SU-DHL-6 (cell line): ENCODE results near the gene PPIP5K1.

ENCODE experiments used
- H2AFZ ChIP-seq: fragments of 200-600 bp; sonication (generic); 2 replicates; pipeline ENCODE4 v1.6.1; 2014; ENCODE audit warnings: low read depth, mild to moderate bottlenecking, moderate library complexity, mixed read lengths, antibody characterized with exemption, low read length; ENCODE audit not compliant: severe bottlenecking
- H3F3A ChIP-seq: fragments of 200-600 bp; shearing (Covaris generic); 2 replicates; pipeline ENCODE4 v1.6.0; 2016; ENCODE audit warnings: antibody characterized with exemption, mild to moderate bottlenecking; ENCODE audit not compliant: insufficient read depth
- H3K27ac ChIP-seq: fragments of 200-600 bp; sonication (generic); 2 replicates; pipeline ENCODE4 v1.5.1; 2016; ENCODE audit warnings: low read depth, mild to moderate bottlenecking, low read length, moderate library complexity, mixed read lengths
- H3K27me3 ChIP-seq: fragments of 200-600 bp; sonication (generic), shearing (Covaris generic); 2 replicates; pipeline ENCODE4 v1.6.0; 2014; ENCODE audit warnings: mild to moderate bottlenecking, low read length
- H3K36me3 ChIP-seq: fragments of 200-600 bp; sonication (generic); 2 replicates; pipeline ENCODE4 v1.6.1; 2014; ENCODE audit warnings: mild to moderate bottlenecking, low read length, mixed read lengths
- H3K4me2 ChIP-seq: fragments of 300-600, 200-600 bp; shearing (Covaris generic), sonication (generic); 2 replicates; pipeline ENCODE4 v1.6.0; 2014; ENCODE audit warnings: low read length, low read depth, mild to moderate bottlenecking; ENCODE audit not compliant: poor library complexity, severe bottlenecking
- H3K4me3 ChIP-seq: fragments of 200-600 bp; sonication (generic); 2 replicates; pipeline ENCODE4 v1.5.1; 2014; ENCODE audit warnings: antibody characterized with exemption, low read length, mild to moderate bottlenecking, mixed read lengths; ENCODE audit not compliant: insufficient read depth, poor library complexity, severe bottlenecking
- H3K79me2 ChIP-seq: fragments of 200-600 bp; sonication (generic); 2 replicates; pipeline ENCODE4 v1.6.1; 2014; ENCODE audit warnings: mild to moderate bottlenecking, low read length, moderate library complexity; ENCODE audit not compliant: insufficient read depth
- H3K9ac ChIP-seq: fragments of 200-600 bp; sonication (generic); 2 replicates; pipeline ENCODE4 v1.7.0; 2014; ENCODE audit warnings: mild to moderate bottlenecking, low read length
- H3K9me2 ChIP-seq: fragments of 200-600 bp; sonication (generic); replicated peaks from 2 replicates; pipeline ENCODE4 v1.6.1; 2014; ENCODE audit warnings: low read length; ENCODE audit not compliant: insufficient read depth
- H3K9me3 ChIP-seq: fragments of 200-600 bp; sonication (generic); 2 replicates; pipeline ENCODE4 v1.6.1; 2014; ENCODE audit warnings: low read length, mixed read lengths; ENCODE audit not compliant: insufficient read depth
- H4K20me1 ChIP-seq: fragments of 200-600 bp; sonication (generic); 2 replicates; pipeline ENCODE4 v1.6.1; 2014; ENCODE audit warnings: low read depth, mild to moderate bottlenecking, antibody characterized with exemption, low read length, moderate library complexity, mixed read lengths
- CTCF ChIP-seq: fragments of 200-600 bp; sonication (generic); IDR thresholded peaks from one replicate; pipeline ENCODE4 v1.5.1; 2017; ENCODE audit warnings: antibody characterized with exemption, mild to moderate bottlenecking, low read length, moderate library complexity; ENCODE audit not compliant: insufficient read depth, poor library complexity, severe bottlenecking
- EZH2phosphoT487 ChIP-seq: fragments of 200-600 bp; sonication (generic), shearing (Covaris generic); conservative IDR thresholded peaks from 2 replicates; pipeline ENCODE4 v1.6.1; 2018; ENCODE audit warnings: mild to moderate bottlenecking, antibody characterized with exemption, low read length, moderate library complexity, mixed read lengths

Gene PPIP5K1

GRCh38 chr15:43484455-43484854 is 105.6 kb downstream of the PPIP5K1 start:
- H3K36me3 ChIP-seq, result peaks cover 2% of the 10 kb centered on the region; the same call in 1 of the 2 replicates
- no peak overlapping the region for H3K4me3 ChIP-seq
- H3K4me2 ChIP-seq, result no peak overlapping the region
- no peak overlapping the region for H3K27ac ChIP-seq
- H3F3A ChIP-seq, result peaks cover 6% of the 10 kb centered on the region; the same call in 1 of the 2 replicates
- no peaks in the 10 kb centered on the region for H3K9me2 ChIP-seq
- no peaks in the 10 kb centered on the region for H3K9me3 ChIP-seq
- H3K79me2 ChIP-seq, result no peaks in the 10 kb centered on the region
- H2AFZ ChIP-seq, result no peak overlapping the region
- no peaks in the 10 kb centered on the region for H3K27me3 ChIP-seq
- no peak overlapping the region for H3K9ac ChIP-seq
- H4K20me1 ChIP-seq, result no peaks in the 10 kb centered on the region
- TF ChIP-seq CTCF, result no peak
- no peak for TF ChIP-seq EZH2phosphoT487
